ENCODE data around the gene HOXB6.

HOXB6 gene

GRCh38 chr17:48634493-48635208 is 29.9 kb upstream of the HOXB6 start:
- DNase-seq, result peak; percentile 30

DNA sequence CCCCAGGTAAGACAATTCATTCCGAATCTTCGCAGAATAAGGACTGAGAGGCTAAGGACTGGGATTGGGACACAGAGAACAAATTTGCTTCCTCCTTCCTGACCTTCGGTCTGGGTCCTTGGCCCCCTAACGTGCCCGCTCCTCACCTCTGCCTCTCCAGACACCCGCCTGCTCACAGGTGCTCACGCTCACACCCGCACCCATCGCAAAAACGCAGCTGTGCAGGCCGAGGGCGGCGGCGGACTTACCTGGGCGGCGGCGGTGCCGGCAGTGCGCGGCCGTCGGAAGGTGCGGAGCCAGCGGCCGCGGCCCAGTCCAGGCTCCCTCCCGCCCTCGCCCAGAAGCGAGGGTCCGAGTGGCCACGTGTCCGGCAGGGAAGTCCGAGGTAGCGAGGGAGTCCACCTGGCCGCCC is 28.5 kb upstream of the HOXB6 start:
- DNase-seq, result no peak

DNA sequence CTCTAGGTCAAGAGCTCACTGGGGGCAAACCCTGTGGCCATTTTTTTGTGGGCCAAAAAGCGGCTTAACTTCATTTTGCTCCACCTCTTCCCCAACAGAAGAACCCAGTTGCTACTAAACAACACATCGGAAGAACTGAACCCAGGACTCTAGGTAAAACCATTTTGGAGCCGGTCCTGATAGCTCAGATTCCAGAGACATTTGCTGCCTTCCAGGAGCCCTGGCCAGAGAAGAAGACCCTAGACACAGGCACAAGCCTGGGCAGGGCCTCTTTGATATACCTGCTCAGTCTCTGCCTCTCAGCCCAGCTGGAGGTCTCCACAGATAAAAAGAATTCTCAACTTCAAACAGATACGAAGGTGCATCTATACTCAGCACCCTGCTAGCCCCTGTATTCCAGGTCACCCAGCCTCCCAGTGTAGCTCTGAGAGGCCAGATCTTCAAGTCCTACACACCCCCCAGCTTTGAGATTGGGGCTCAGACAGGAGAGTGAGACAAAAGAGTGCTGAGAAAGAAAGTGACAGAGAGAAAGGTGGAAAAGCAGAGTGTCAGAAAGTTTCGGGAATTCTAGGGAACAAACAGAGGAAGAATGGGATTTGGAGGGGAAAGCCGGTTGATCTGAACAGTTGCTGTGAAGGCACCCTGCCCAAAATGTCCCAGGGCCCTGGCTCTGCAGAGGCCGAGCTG is 27.9 kb upstream of the HOXB6 start:
- DNase-seq, result no peak

DNA sequence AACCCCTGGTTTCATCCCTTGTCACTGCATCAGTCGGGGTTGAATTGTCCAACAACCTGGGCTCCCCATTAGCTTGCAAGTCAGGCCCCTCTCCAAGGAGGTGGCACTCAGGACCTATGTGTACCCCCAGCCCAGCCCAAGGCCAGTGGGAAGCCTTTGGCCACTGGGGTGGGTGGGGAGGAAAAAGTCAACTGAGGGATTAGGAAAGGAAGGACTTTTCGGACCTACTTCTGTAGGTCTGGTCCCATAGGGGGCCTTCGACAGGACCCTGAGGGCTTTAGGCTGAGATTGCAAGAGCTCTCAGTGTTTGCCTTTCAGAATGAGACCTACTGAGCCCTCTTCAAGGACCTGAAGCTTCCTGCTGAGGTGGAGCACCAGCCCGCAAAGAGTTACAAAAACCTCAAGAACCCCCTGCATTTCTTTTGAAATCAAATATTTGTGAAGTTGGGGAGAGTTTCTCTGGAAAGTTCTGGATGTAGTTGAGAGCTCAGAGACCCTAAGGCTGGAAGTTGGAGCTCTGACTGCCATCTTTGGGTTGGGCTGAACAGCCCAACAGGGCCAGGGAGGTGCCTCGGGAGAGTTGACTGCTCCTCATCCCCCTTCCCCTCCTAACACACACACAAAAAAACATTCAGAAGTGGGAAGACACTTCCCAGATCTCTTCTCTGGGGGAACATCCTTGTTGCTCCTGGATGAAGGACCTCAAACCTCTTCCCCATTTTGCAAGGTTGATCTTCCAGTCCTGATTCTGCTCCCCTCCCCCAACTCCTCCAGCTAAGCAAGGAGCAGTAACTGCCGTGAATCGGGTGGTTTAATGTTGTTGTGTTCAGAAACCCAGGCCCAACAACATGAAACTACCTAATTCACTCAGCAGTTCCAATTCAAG is 27.1 kb upstream of the HOXB6 start:
- no peak for DNase-seq

- no peak for DNase-seq
Measured at GRCh38 chr17:48630925-48631692, 26.3 kb upstream of the HOXB6 start.

DNA sequence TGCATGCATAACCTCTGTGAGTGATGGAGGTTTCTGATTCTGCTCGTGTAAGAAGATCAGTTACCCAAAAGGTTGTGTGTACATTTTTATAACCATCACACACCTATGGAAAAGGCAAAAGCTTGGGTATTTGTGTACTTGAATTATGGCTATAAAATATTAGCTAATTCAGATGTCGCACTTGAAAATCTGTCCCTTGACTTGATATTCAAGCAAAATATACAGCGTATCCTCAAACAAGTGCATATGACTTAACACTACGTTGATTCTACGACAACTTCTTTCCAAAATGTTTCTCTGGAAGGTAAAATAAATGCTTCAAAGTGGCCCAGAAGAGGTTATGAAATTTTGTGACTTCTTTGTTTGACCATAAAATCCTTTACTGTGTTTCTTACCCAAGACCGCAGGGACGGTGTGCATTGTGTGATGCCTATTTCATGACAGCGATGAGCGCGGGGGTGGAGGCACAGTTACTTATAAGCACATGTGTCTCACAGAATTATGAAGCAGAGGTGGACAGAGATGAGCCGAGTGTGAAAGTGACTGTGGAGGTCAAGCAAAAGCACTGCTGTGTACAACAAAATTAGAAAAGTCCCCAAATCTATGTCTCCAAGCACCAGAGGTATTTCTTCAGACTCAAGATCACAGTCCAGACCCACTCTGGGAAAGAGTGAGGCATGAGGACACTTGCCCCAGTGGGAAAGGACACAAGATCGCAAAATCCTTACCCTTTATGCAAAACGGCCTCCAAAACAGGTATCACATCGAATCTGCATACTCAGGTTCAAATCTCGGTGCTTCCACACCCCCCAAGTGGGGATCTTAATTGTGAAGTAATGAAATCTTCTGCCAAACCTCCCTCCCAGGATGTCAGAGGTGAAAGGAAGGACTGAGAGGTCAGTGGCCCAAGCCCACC is 25.5 kb upstream of the HOXB6 start:
- DNase-seq, result no peak

DNA sequence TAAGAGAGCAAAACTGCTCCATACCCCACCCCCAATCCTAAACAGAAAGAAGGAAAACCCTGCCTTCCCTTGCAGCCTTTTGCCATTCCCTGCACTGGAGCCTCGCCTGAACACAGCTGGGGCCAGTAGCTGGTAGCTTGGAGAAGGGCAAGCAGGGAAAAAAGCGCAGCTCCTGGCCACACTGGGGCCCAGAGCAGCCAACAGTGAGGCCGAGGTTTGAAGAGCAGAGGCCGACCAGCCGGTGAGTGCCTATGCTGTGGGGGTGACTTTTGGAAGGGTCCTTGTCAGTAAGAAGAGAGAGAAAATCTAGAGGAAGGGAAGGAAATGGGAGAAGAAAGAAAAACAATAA is 24.6 kb upstream of the HOXB6 start:
- no peak for DNase-seq

DNA sequence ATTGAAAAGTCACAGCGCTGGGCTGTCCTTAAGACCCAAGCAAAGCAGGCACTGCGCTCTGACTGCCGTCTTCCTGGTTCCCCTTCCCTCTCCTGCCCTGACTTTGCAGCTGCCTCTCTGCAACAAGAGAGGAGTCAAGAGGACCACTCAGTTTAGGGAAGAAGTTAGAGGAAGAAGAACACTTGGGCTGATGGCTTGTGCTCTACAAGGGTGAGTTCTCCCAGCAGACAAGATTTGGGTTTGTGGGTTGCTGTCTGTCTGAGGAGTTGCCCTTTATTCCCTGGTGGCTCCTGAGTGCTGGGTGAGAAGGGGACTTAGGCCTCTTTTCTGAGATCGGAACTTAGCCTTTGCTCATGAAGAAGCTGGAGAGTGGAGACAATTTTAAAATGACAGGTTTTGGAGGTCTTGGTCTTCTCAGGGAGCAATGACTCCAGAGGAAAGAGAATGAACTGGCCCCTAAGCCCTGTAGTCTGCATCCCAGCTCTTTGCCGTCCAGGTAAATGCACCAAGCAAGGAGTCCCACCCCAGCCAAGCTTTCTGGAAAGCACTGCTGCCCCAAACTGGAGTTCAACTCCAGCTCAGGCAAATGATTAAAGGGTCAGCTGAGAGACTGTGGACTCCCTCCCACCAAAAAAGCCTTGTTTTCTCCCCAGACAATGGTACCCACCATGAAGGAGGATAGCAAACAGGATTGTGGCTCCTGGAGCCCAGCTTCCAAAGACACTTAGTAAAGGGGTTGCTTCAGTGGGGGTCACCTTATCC is 24.0 kb upstream of the HOXB6 start:
- DNase-seq, result no peak

- DNase-seq, result no peak
Measured at GRCh38 chr17:48627623-48628521, 23.1 kb upstream of the HOXB6 start.

DNA sequence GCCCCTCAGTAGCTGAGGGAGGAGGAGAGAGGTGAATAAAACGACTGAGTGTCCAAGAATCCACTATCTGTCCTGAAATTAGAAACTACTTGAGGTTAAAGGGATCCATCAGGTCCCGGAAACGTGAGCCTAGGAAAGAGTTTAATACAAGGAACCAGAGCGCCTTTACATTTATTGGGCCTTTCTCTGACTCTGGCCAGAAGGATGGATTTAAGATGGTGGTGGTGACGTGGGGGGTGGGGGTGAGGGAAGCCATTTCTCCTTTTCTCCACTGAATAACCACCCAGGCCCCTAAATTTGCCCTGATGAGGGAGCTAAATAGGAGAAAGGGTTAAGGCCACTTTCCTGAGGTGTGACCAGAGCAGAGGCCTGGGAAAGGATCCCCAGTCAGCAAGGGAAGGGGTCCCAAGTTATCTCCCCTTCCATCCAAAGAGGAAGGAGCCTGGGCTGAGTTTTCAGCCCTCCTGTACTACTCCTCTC is 22.4 kb upstream of the HOXB6 start:
- no peak for DNase-seq

- no peak for DNase-seq
Measured at GRCh38 chr17:48626245-48627117, 21.7 kb upstream of the HOXB6 start, which contains the start of gene HOXB9. HOXB9 (minus strand) TSS chr17:48626358; CDS start chr17:48626269, 89 bp downstream.

DNA sequence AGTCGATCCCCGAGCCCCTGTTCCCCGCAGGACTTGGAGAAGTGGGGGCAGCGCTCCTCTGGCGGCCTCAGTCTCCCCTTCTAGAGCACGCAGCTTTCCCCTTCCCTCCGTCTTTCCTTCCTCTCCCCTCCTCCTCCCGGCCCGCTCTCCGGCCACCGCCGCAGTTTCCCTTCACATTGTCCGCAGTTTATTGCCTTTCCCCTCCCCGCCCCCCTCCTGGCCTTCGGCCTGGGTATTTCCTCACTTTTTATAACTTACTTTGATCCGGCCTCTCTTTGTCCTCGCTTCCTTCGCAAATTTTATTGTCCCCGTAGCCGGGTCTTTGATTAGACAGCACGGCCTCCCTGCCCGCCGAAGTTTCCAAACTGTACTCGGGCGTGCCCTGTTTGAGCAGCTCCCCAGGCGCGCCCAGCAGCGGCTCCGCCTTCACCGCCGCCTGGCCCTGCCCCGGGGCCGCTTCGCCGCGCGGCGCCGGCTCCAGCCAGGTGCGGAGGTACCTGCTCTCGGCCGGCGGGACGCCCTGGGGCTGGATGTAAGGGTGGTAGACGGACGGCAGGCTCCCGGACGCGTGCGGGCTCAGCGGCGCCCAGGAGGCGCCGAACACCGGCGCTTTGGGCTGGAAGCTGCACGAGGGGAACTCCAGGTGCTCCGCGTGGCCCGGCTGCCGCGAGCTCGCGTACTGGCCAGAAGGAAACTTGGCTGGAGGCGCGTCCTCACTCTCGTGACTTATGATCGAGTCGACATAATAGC is 20.9 kb upstream of the HOXB6 start:
- DNase-seq, result no peak

DNA sequence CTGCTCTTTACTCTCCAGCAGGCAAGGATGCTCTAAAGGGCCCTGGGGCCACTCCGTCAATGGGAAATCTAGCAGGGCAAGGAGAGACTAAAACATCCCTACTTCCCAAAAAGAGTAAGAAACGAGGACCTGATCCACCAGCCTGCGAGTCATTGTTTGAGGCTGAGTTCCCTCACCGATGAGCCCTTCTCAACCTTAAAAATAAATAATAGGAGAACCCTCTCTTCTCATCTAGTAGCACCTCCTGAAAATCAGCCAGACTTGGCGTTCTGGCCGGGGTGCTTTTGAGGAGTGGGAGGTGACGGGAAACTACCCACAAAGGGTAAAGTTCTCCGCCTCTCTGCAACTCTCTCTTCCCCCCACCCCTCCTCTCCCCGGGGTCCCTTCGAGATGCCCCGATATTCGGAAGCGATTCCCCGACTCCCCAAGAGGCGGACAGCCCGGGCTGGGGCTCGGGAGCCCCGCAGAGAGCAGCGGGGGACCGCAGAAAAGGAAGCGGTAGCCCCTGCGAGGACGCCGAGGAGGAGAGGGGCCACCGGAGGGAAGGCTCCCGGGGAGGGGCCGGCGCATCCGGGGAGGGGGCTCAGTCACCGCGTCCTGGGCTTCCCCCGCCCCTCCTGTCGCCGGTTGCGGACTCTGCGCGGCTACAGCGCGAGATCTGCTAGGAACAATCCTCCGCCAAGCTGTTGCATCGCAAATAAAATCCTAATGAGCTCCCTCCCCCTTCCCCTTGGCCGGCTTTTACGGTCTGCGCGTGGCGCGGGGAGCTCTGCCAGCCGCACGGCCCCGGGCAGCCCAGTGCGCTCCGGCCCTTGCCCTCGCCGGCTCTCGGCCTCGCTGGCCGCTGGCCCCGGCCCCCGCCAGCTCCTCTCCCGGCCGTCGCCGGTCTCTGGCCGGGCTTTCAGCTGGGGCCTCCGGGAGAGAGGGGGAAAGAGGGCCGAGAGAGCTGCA is 20.0 kb upstream of the HOXB6 start:
- DNase-seq, result peak; percentile 60

DNA sequence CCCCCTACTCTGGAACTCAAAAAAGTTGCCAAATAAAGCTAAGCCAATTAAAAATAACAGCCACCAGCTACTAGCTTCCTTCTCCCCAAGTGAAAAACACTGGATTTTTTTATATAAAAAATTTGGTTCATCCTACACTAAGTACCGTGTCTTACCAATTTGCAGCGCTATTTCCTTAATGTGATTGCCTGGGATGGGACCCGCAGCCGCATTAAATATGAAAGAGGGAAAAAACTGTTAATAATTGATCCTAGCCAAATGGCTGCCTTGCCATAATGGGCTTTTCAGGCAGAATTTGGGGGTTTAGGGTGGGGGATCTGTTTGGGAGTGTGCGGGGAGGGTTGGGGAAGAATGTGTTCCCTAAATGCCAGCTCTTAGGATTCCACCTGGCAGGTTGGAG is 19.3 kb upstream of the HOXB6 start:
- DNase-seq, result no peak

DNA sequence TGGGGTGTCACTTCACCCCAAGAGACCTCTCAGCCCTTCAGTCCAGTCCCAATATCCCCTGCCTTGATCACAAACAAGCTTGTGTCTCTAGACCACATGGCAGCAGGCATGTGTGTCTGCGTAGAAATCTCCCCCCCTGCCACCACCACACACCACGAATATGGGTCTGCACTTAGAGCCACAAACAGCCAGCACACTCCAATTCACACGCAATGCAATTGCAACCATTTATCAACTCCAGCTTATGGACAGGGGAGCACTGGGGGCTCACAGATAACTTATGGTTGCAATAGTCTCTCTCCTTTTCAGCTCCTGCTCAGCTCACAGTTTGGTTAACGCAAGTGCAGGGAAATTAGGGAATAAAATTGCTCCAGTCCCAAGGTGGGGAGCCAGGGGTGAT is 18.8 kb upstream of the HOXB6 start:
- DNase-seq, result no peak

- DNase-seq, result no peak
Measured at GRCh38 chr17:48622857-48623256, 18.1 kb upstream of the HOXB6 start.
